Kidney (tissue), 14 donors: ENCODE measurements around the gene PCDHA1. TPM values are rescaled to one million over a fixed set of nuclear protein-coding genes. Genes with fewer than 3 reads are reported as not detected.

Experiments
- DNase-seq, 5 donors: peaks; one replicate each; pipeline ENCODE4 v3.0.0-alpha.2; 2013 to 2020
- FAIRE-seq: peaks from 2 replicates; lab custom pipeline; 2012; peaks lifted over from hg19 to GRCh38; lab: Jason Lieb, UNC
- H3K27ac ChIP-seq, 2 donors: one replicate each; pipeline ENCODE4 v1.7.0; 2013; ENCODE audit warnings: low read depth in 2 of 2, low read length in 2 of 2, inconsistent platforms in 1 of 2
- H3K27me3 ChIP-seq: one replicate; pipeline ENCODE4 v1.7.1; 2013; ENCODE audit warnings: low read length, inconsistent platforms; ENCODE audit not compliant: control insufficient read depth, insufficient read depth
- H3K36me3 ChIP-seq, 3 donors: one replicate each; pipeline versions ENCODE4 v1.7.0 to v1.7.1; 2013; ENCODE audit warnings: low read length in 3 of 3, control low read depth in 1 of 3, inconsistent platforms in 1 of 3; ENCODE audit not compliant: insufficient read depth in 3 of 3, control insufficient read depth in 2 of 3
- H3K4me1 ChIP-seq, 3 donors: one replicate each; pipeline versions ENCODE4 v1.7.0 to v1.7.1; 2013; ENCODE audit warnings: low read length in 3 of 3, inconsistent platforms in 1 of 3, low read depth in 1 of 3; ENCODE audit not compliant: control insufficient read depth in 2 of 3, insufficient read depth in 2 of 3
- H3K4me3 ChIP-seq, 3 donors: one replicate each; pipeline versions ENCODE4 v1.7.0 to v1.8.1; 2013; ENCODE audit warnings: low read length in 3 of 3, control low read depth in 1 of 3, inconsistent platforms in 1 of 3
- H3K9ac ChIP-seq, 3 donors: one replicate each; pipeline versions ENCODE4 v1.7.0 to v1.7.1; 2013; ENCODE audit warnings: low read length in 3 of 3, control low read depth in 1 of 3, inconsistent platforms in 1 of 3
- H3K9me3 ChIP-seq, 3 donors: one replicate each; pipeline versions ENCODE4 v1.7.0 to v1.7.1; 2013; ENCODE audit warnings: low read length in 3 of 3, control low read depth in 1 of 3, inconsistent platforms in 1 of 3; ENCODE audit not compliant: control insufficient read depth in 2 of 3, insufficient read depth in 1 of 3
- CTCF ChIP-seq: IDR thresholded peaks from 3 replicates; pipeline ENCODE4 v1.5.1; 2012; ENCODE audit warnings: mild to moderate bottlenecking, moderate library complexity, borderline replicate concordance; ENCODE audit not compliant: insufficient read depth; ENCODE audit errors: extremely low read depth
- intact Hi-C: fragments of 100-400 bp; cut with DNase I; formaldehyde crosslinking; loops from one replicate; pipeline ENCODE4 v1.11.1; 2022
- polyA plus RNA-seq: library from polyadenylated mRNA; stranded (reverse); fragments of 350-450 nt; fragmentation: Illumina TruSeq; extraction: RNeasy Lipid Tissue Mini Kit (QIAGEN cat#74804); gene quantifications from one replicate; pipeline ENCODE4 v1.2.3, GENCODE V29; 2014; ENCODE audit warnings: low read depth, low replicate concordance; ENCODE audit not compliant: insufficient read depth
- total RNA-seq: library from RNA; stranded (reverse); fragmentation: NEBNext Ultra II Directional; extraction: Animal tissue kit (Norgen Biotek cat#: 25700); gene quantifications from one replicate; pipeline ENCODE4 v1.2.1, GENCODE V29; 2021
- donor health status: control.
- donor health status: control.
- donor health status: control.
- donor health status: control.
- donor health status: control.
- donor health status: DM: yes; HTN: yes; CAD: no.
- donor health status: Normal renal cell carcinoma (clear cell type).

PCDHA1 gene
- total and polyA plus RNA-seq, 2 donors from 2014 or later = 0.13 TPM; not detected in 1

DNA sequence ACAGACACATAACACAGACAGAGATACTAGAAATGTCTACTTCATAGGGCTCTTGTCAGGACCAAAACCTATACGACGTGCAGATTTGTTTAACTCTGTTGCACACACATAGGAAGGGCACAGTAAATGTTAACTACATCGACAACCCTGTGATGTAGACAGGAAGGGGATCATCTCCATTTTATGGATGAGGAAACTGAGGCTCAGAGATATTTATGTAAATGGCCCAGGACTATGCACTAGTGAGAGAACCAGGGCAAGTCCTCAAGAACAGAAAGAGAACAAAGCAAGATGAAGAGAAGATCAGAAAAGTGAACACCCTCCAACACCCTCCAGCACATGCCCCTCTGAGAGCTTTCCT lies 216.6 kb downstream of the PCDHA1 start:
- H3K27me3 ChIP-seq = no peaks in the 10 kb centered on the region
- H3K9me3 ChIP-seq = no peaks in the 10 kb centered on the region
- no peak for FAIRE-seq
- TF ChIP-seq CTCF = no peak
- no peak overlapping the region for H3K27ac ChIP-seq
- H3K36me3 ChIP-seq = no peaks in the 10 kb centered on the region
- no peaks in the 10 kb centered on the region for H3K4me1 ChIP-seq
- DNase-seq = no peak
- intact Hi-C loops = no loop called here
- no peak overlapping the region for H3K9ac ChIP-seq
- H3K4me3 ChIP-seq = no peak overlapping the region

DNA sequence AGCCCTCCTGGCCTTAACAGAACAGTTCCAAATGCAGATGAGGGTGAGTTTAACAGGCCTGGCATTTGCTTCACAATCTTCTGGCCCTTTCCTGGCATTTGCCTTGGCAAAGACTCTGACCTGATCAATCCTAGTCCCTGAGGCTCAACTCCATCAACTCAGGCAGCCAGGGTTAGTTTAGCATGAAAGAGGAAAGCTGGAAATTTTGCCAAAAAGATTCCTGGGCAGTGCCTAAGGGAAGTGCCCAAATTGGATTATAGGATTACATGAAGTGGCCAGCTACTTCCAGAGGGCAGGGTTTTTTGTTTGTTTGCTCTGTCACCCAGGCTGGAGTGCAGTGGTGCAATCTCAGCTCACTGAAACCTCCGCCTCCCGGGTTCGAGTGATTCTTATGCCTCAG lies 217.1 kb downstream of the PCDHA1 start:
- no peaks in the 10 kb centered on the region for H3K9me3 ChIP-seq
- H3K4me1 ChIP-seq = no peaks in the 10 kb centered on the region
- H3K27me3 ChIP-seq = no peaks in the 10 kb centered on the region
- no peak overlapping the region for H3K9ac ChIP-seq
- H3K36me3 ChIP-seq = no peaks in the 10 kb centered on the region
- TF ChIP-seq CTCF = no peak
- no peak overlapping the region for H3K4me3 ChIP-seq
- FAIRE-seq (no peak), DNase-seq (no peak)
- H3K27ac ChIP-seq = no peak overlapping the region
- intact Hi-C loops = no loop called here

GRCh38 chr5:141003791-141004611 lies 218.1 kb downstream of the PCDHA1 start:
- intact Hi-C loops = no loop called here
- Histone ChIP-seq H3K27me3 (no peaks in the 10 kb centered on the region), H3K4me3 (no peak overlapping the region), H3K9ac (no peak overlapping the region), H3K36me3 (no peaks in the 10 kb centered on the region), H3K27ac (no peak overlapping the region), H3K4me1 (no peaks in the 10 kb centered on the region), H3K9me3 (no peaks in the 10 kb centered on the region)
- TF ChIP-seq CTCF = no peak
- DNase-seq (peak in 1 of 5 donors; percentile 66), FAIRE-seq (no peak)
